Lung (tissue), 12 donors: ENCODE measurements around the gene HCRTR1. TPM values are rescaled to one million over a fixed set of nuclear protein-coding genes. Genes with fewer than 3 reads are reported as not detected.

Experiments used
- ATAC-seq: fragments of 200-7000 bp; cut with Tn5 transposase; one replicate; pipeline ENCODE4 v1.9.1; 2020; ENCODE audit warnings: moderate number of reproducible peaks; ENCODE audit not compliant: insufficient read depth, low FRiP score
- DNase-seq, 3 donors: peaks; one replicate each; pipeline ENCODE4 v3.0.0-alpha.2; 2013 to 2017
- H3K27ac ChIP-seq, 2 donors: one replicate each; pipeline ENCODE4 v1.5.1; 2013; ENCODE audit warnings: mild to moderate bottlenecking in 2 of 2, moderate library complexity in 2 of 2, control low read depth in 1 of 2, inconsistent platforms in 1 of 2, low read depth in 1 of 2, low read length in 1 of 2
- H3K27me3 ChIP-seq, 3 donors: one replicate each; pipeline ENCODE4 v1.5.1; 2013; ENCODE audit warnings: low read length in 2 of 3; ENCODE audit not compliant: control insufficient read depth in 3 of 3, insufficient read depth in 3 of 3
- H3K36me3 ChIP-seq, 4 donors: one replicate each; pipeline ENCODE4 v1.5.1; 2013; ENCODE audit warnings: low read length in 4 of 4, mild to moderate bottlenecking in 1 of 4, moderate library complexity in 1 of 4; ENCODE audit not compliant: control insufficient read depth in 4 of 4, insufficient read depth in 4 of 4
- H3K4me1 ChIP-seq, 5 donors: one replicate each; pipeline ENCODE4 v1.5.1; 2013; ENCODE audit warnings: low read length in 5 of 5, mild to moderate bottlenecking in 2 of 5, moderate library complexity in 1 of 5; ENCODE audit not compliant: control insufficient read depth in 5 of 5, insufficient read depth in 5 of 5
- H3K4me3 ChIP-seq: one replicate; pipeline ENCODE4 v1.5.1; 2013; ENCODE audit warnings: mild to moderate bottlenecking, control low read depth, moderate library complexity
- H3K9ac ChIP-seq, 2 donors: one replicate each; pipeline ENCODE4 v1.5.1; 2013; ENCODE audit warnings: low read length in 2 of 2, control low read depth in 1 of 2; ENCODE audit not compliant: insufficient read depth in 1 of 2
- H3K9me3 ChIP-seq, 4 donors: one replicate each; pipeline ENCODE4 v1.5.1; 2013; ENCODE audit warnings: low read length in 3 of 4, mild to moderate bottlenecking in 1 of 4, moderate library complexity in 1 of 4; ENCODE audit not compliant: control insufficient read depth in 4 of 4, insufficient read depth in 3 of 4
- CTCF ChIP-seq: IDR thresholded peaks from 2 replicates; pipeline ENCODE4 v1.5.1; 2012; ENCODE audit warnings: mild to moderate bottlenecking; ENCODE audit errors: control extremely low read depth, extremely low read depth
- whole genome bisulfite sequencing, 2 donors: extraction: QIAGEN DNeasy Blood & Tissue Kit; methylation state at CpG; one replicate each; pipeline ENCODE4 v1.1.7; 2013; 5-methylcytosine and 5-hydroxymethylcytosine counted together
- polyA plus RNA-seq, 2 donors: library from polyadenylated mRNA; stranded (reverse); fragments of 200-250 nt; gene quantifications; one replicate each; pipeline ENCODE4 v1.2.1, GENCODE V29; 2013
- total RNA-seq, 2 donors: library from RNA; depleted of rRNA in 1 of 2; stranded (reverse); fragments of >200 nt in 1 of 2; gene quantifications; one replicate each; pipeline ENCODE4 v1.2.1, GENCODE V29; 2014 to 2021
- donor health status: control.
- donor health status: control.
- donor health status: Bipolar disorder and iron deficiency.
- donor health status: healthy.
- donor health status: DM: yes; HTN: yes; CAD: no.

HCRTR1 gene
- total and polyA plus RNA-seq, 4 donors: 0.08 to 0.14 TPM; not detected in 2

GRCh38 chr1:31657020-31657804 is 39.7 kb downstream of the HCRTR1 start:
- WGBS, 2 donors: 83 to 86% methylated on average over 14 of the region's 14 CpGs
- Histone ChIP-seq H3K27me3 (no peaks in the 10 kb centered on the region), H3K4me1 (no peaks in the 10 kb centered on the region), H3K4me3 (no peak overlapping the region), H3K36me3 (peaks cover 0 to 22% (median 10%) of the 10 kb centered on the region in 4 donors), H3K9me3 (no peaks in the 10 kb centered on the region), H3K9ac (no peak overlapping the region), H3K27ac (no peak overlapping the region)
- TF ChIP-seq CTCF: no peak
- no peak for DNase-seq
- ATAC-seq: no peak

- no peak for TF ChIP-seq CTCF
- DNase-seq (no peak), ATAC-seq (no peak)
- peaks cover 0 to 22% (median 8%) of the 10 kb centered on the region in 4 donors for H3K36me3 ChIP-seq
- no peak overlapping the region for H3K9ac ChIP-seq
- 58 to 79% methylated on average over 12 of the region's 12 CpGs for WGBS, 2 donors
- H3K27me3 ChIP-seq: no peaks in the 10 kb centered on the region
- no peaks in the 10 kb centered on the region for H3K4me1 ChIP-seq
- H3K9me3 ChIP-seq: no peaks in the 10 kb centered on the region
- H3K27ac ChIP-seq: no peak overlapping the region
- H3K4me3 ChIP-seq: no peak overlapping the region
These were observed 40.6 kb downstream of the HCRTR1 start for GRCh38 chr1:31657972-31658510.

- H3K9me3 ChIP-seq: no peaks in the 10 kb centered on the region
- TF ChIP-seq CTCF: no peak
- no peaks in the 10 kb centered on the region for H3K4me1 ChIP-seq
- no peak overlapping the region for H3K9ac ChIP-seq
- no peak overlapping the region for H3K4me3 ChIP-seq
- ATAC-seq (no peak), DNase-seq (no peak)
- peaks cover 0 to 17% (median 7%) of the 10 kb centered on the region in 4 donors for H3K36me3 ChIP-seq
- 87 to 88% methylated on average over 3 of the region's 3 CpGs for WGBS, 2 donors
- no peaks in the 10 kb centered on the region for H3K27me3 ChIP-seq
- H3K27ac ChIP-seq: no peak overlapping the region
These were observed 41.2 kb downstream of the HCRTR1 start for GRCh38 chr1:31658721-31659120.
